ENCODE measurements around the gene GALNT13. TPM values are rescaled to one million over a fixed set of nuclear protein-coding genes. Genes with fewer than 3 reads are reported as not detected.

The GALNT13 gene
- polyA plus RNA-seq, 2 of the 4 experiments (the other 2 are of a cell fraction), result 12.1 to 15.6 TPM

GRCh38 chr2:154244932-154245331 lies 373.2 kb downstream of the GALNT13 start:
- DNase-seq (ENCODE audit: low read depth in 1 of 2, low spot score in 1 of 2) (no peak), ATAC-seq (no peak), FAIRE-seq (no peak)
- Histone ChIP-seq H3K27ac (no peak overlapping the region), H3K4me1 (no peaks in the 10 kb centered on the region), H3K4me2 (no peak overlapping the region), H3K9me3 (no peaks in the 10 kb centered on the region), H3K4me3 (no peak overlapping the region)
- WGBS (ENCODE audit: missing lambda C conversion rate), result 75% methylated on average over 3 of the region's 3 CpGs
- CTCF ChIA-PET, result no interaction called here
- POLR2A ChIA-PET, result no interaction called here
- TF ChIP-seq CTCF (IDR thresholded peaks at IDR 0.05) (no peak), ZC3H11A (IDR thresholded peaks at IDR 0.05) (peak; percentile 94), HDAC2 (IDR thresholded peaks at IDR 0.05) (no peak), HOXB13 (CRISPR knock-in tag; IDR thresholded peaks at IDR 0.05; ENCODE audit: low read depth) (no peak), JUN (IDR thresholded peaks at IDR 0.05) (no peak), ZSCAN20 (CRISPR knock-in tag; IDR thresholded peaks at IDR 0.05) (no peak)

- Histone ChIP-seq H3K9me3 (no peaks in the 10 kb centered on the region), H3K4me1 (no peaks in the 10 kb centered on the region), H3K27ac (no peak overlapping the region), H3K4me3 (no peak overlapping the region), H3K4me2 (no peak overlapping the region)
- CTCF ChIA-PET, result no interaction called here
- FAIRE-seq (no peak), ATAC-seq (no peak), DNase-seq (ENCODE audit: low read depth in 1 of 2, low spot score in 1 of 2) (no peak)
- WGBS (ENCODE audit: missing lambda C conversion rate), result 83% methylated on average over 3 of the region's 3 CpGs
- POLR2A ChIA-PET, result no interaction called here
- TF ChIP-seq RFX5 (IDR thresholded peaks at IDR 0.05), result no peak
- no peak for TF ChIP-seq HOXB13 (CRISPR knock-in tag; IDR thresholded peaks at IDR 0.05; ENCODE audit: low read depth)
- TF ChIP-seq ELK1 (IDR thresholded peaks at IDR 0.05; ENCODE audit: low read depth, low read length), result no peak
- no peak for TF ChIP-seq FOSL2 (IDR thresholded peaks at IDR 0.05)
- no peak for TF ChIP-seq FOSL2 (CRISPR knock-in tag; IDR thresholded peaks at IDR 0.05)
- no peak for TF ChIP-seq POLR2A (IDR thresholded peaks at IDR 0.05; ENCODE audit: low read length)
- no peak for TF ChIP-seq RARB (CRISPR knock-in tag; IDR thresholded peaks at IDR 0.05)
- TF ChIP-seq GATA3 (IDR thresholded peaks at IDR 0.05; ENCODE audit: borderline replicate concordance), result no peak
- no peak for TF ChIP-seq NR3C1 (IDR thresholded peaks at IDR 0.05)
- no peak for TF ChIP-seq PBX3 (IDR thresholded peaks at IDR 0.05)
Observed at GRCh38 chr2:154247503-154247902, 375.8 kb downstream of the GALNT13 start.

GRCh38 chr2:154256136-154256535 lies 384.4 kb downstream of the GALNT13 start:
- no peak for TF ChIP-seq ZC3H11A (IDR thresholded peaks at IDR 0.05)
- no peak for TF ChIP-seq ZSCAN20 (CRISPR knock-in tag; IDR thresholded peaks at IDR 0.05)
- peak; percentile 32 for TF ChIP-seq MAFK (IDR thresholded peaks at IDR 0.05; ENCODE audit: partially characterized antibody)
- no peak for TF ChIP-seq POLR2AphosphoS2 (conservative IDR thresholded peaks at IDR 0.05; ENCODE audit: low read length)
- CTCF ChIA-PET, result no interaction called here
- ATAC-seq (no peak), DNase-seq (ENCODE audit: low read depth in 1 of 2, low spot score in 1 of 2) (no peak), FAIRE-seq (no peak)
- Histone ChIP-seq H3K27ac (no peak overlapping the region), H3K4me2 (no peak overlapping the region), H3K9me3 (no peaks in the 10 kb centered on the region), H3K4me3 (no peak overlapping the region), H3K4me1 (no peaks in the 10 kb centered on the region; the same call in 2 of the 3 replicates)
- 90% methylated on average over 1 of the region's 1 CpG for WGBS (ENCODE audit: missing lambda C conversion rate)
- POLR2A ChIA-PET, result no interaction called here

DNA sequence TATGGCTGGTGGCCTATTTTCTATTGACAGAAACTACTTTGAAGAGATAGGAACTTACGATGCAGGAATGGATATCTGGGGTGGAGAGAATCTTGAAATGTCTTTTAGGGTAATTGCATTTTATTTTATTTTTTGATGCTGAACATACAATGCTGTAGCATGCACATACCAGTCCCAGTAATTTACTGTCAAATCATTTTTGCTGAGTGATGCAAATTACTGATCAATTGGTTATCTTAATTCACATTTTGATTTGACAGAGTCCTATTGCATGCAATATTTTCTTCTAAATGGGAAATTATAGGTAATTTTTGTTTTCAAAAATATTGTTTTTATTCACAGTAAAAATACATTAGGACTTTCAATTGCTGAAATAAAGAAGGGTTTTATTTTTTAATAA lies 387.3 kb downstream of the GALNT13 start:
- Histone ChIP-seq H3K27ac (no peak overlapping the region), H3K4me3 (no peak overlapping the region), H3K4me1 (peaks cover 21% of the 10 kb centered on the region), H3K9me3 (no peaks in the 10 kb centered on the region), H3K4me2 (no peak overlapping the region)
- FAIRE-seq (no peak), DNase-seq (ENCODE audit: low read depth in 1 of 2, low spot score in 1 of 2) (no peak), ATAC-seq (no peak)
- TF ChIP-seq E2F6 (IDR thresholded peaks at IDR 0.05; ENCODE audit: borderline replicate concordance, low read depth) (no peak), MAFK (IDR thresholded peaks at IDR 0.05; ENCODE audit: partially characterized antibody) (peak; percentile 83), CEBPB (IDR thresholded peaks at IDR 0.05) (no peak), PBX3 (IDR thresholded peaks at IDR 0.05) (no peak)
- 83% methylated on average over 1 of the region's 1 CpG for WGBS (ENCODE audit: missing lambda C conversion rate)
- ChIA-PET POLR2A (no interaction called here), CTCF (no interaction called here)
